KMS-11 (cell line): ENCODE data around the gene CLTB.
"Not testable (repeated sequence)": the region's sequence is repeated elsewhere in the genome, so short reads cannot be mapped to it uniquely, and the experiment has no call there.

Source experiments
- H2AFZ ChIP-seq: fragments of 200-600 bp; sonication (generic); 2 replicates; pipeline ENCODE4 v1.6.1; 2016; ENCODE audit warnings: antibody characterized with exemption, mixed run types, low read depth
- H3K27ac ChIP-seq: fragments of 200-600 bp; sonication (generic); 2 replicates; pipeline ENCODE4 v1.6.1; 2016; ENCODE audit warnings: mild to moderate bottlenecking, mixed run types
- H3K27me3 ChIP-seq: fragments of 200-600 bp; sonication (generic); 2 replicates; pipeline ENCODE4 v1.6.1; 2017; ENCODE audit warnings: mild to moderate bottlenecking, low read depth, mixed run types, moderate library complexity; ENCODE audit not compliant: insufficient read depth
- H3K36me3 ChIP-seq: fragments of 200-600 bp; sonication (generic); 2 replicates; pipeline ENCODE4 v1.6.1; 2017; ENCODE audit warnings: mild to moderate bottlenecking, mixed run types; ENCODE audit not compliant: insufficient read depth
- H3K4me1 ChIP-seq: fragments of 200-600 bp; sonication (generic); 2 replicates; pipeline ENCODE4 v1.6.1; 2016; ENCODE audit warnings: mild to moderate bottlenecking, low read depth, mixed run types; ENCODE audit not compliant: poor library complexity, severe bottlenecking
- H3K4me2 ChIP-seq: fragments of 200-600 bp; sonication (generic); 2 replicates; pipeline ENCODE4 v1.7.0; 2016; ENCODE audit warnings: mild to moderate bottlenecking, mixed run types
- H3K4me3 ChIP-seq: fragments of 200-600 bp; sonication (generic); IDR thresholded peaks from 2 replicates; pipeline ENCODE4 v1.6.1; 2017; ENCODE audit warnings: low read depth, low read length, mixed read lengths; ENCODE audit not compliant: insufficient read depth
- H3K79me2 ChIP-seq: fragments of 200-600 bp; sonication (generic); 2 replicates; pipeline ENCODE4 v1.6.1; 2016; ENCODE audit warnings: low read depth, mixed run types; ENCODE audit not compliant: insufficient read depth
- H3K9ac ChIP-seq: fragments of 200-600 bp; sonication (generic); 2 replicates; pipeline ENCODE4 v1.6.1; 2016; ENCODE audit warnings: mild to moderate bottlenecking, mixed run types
- H4K20me1 ChIP-seq: fragments of 200-600 bp; sonication (generic); 2 replicates; pipeline ENCODE4 v1.6.1; 2016; ENCODE audit warnings: mild to moderate bottlenecking, mixed run types; ENCODE audit not compliant: insufficient read depth
- CTCF ChIP-seq: fragments of 200-600 bp; sonication (generic); conservative IDR thresholded peaks from 2 replicates; pipeline ENCODE4 v1.6.1; 2017; ENCODE audit warnings: low read depth, mild to moderate bottlenecking, antibody characterized with exemption, low read length, moderate library complexity, mixed read lengths

CLTB gene

GRCh38 chr5:176446884-176447590, 30.7 kb upstream of the CLTB start:
- H3K4me2 ChIP-seq = peak overlapping the region; percentile 76
- H3K36me3 ChIP-seq = no peaks in the 10 kb centered on the region
- H3K4me1 ChIP-seq = peaks cover 13% of the 10 kb centered on the region
- peaks cover 28% of the 10 kb centered on the region for H3K79me2 ChIP-seq
- no peaks in the 10 kb centered on the region for H3K27me3 ChIP-seq
- no peak overlapping the region for H3K4me3 ChIP-seq
- peak overlapping the region; percentile 68 for H3K27ac ChIP-seq
- no peaks in the 10 kb centered on the region for H4K20me1 ChIP-seq
- no peak for TF ChIP-seq CTCF
- H3K9ac ChIP-seq = peak overlapping the region; percentile 84; the same call in 1 of the 2 replicates
- peak overlapping the region; percentile 89 for H2AFZ ChIP-seq

GRCh38 chr5:176446028-176446665, 29.8 kb upstream of the CLTB start:
- Histone ChIP-seq H3K36me3 (no peaks in the 10 kb centered on the region), H3K79me2 (peaks cover 28% of the 10 kb centered on the region), H4K20me1 (no peaks in the 10 kb centered on the region), H3K9ac (no peak overlapping the region), H3K27me3 (no peaks in the 10 kb centered on the region), H3K4me3 (no peak overlapping the region), H3K4me1 (peaks cover 13% of the 10 kb centered on the region), H3K4me2 (no peak overlapping the region), H2AFZ (no peak overlapping the region), H3K27ac (no peak overlapping the region)
- TF ChIP-seq CTCF = no peak

GRCh38 chr5:176444742-176445141, 28.4 kb upstream of the CLTB start:
- H3K36me3 ChIP-seq = no peaks in the 10 kb centered on the region
- H3K4me1 ChIP-seq = peaks cover 11% of the 10 kb centered on the region
- no peak overlapping the region for H3K27ac ChIP-seq
- H3K27me3 ChIP-seq = no peaks in the 10 kb centered on the region
- no peaks in the 10 kb centered on the region for H4K20me1 ChIP-seq
- H2AFZ ChIP-seq = no peak overlapping the region
- H3K4me3 ChIP-seq = no peak overlapping the region
- TF ChIP-seq CTCF = no peak
- H3K9ac ChIP-seq = no peak overlapping the region
- H3K79me2 ChIP-seq = peaks cover 16% of the 10 kb centered on the region
- no peak overlapping the region for H3K4me2 ChIP-seq

GRCh38 chr5:176442911-176443310, 26.6 kb upstream of the CLTB start:
- H3K27ac ChIP-seq, H3K27me3 ChIP-seq, H4K20me1 ChIP-seq, H2AFZ ChIP-seq, H3K9ac ChIP-seq, H3K36me3 ChIP-seq, H3K4me1 ChIP-seq, H3K4me2 ChIP-seq, H3K79me2 ChIP-seq, H3K4me3 ChIP-seq: not testable (repeated sequence)

GRCh38 chr5:176441921-176442323, 25.6 kb upstream of the CLTB start:
- H3K79me2 ChIP-seq = no peaks in the 10 kb centered on the region
- peaks cover 8% of the 10 kb centered on the region for H3K4me1 ChIP-seq
- no peak overlapping the region for H3K9ac ChIP-seq
- H3K4me3 ChIP-seq = no peak overlapping the region
- H4K20me1 ChIP-seq = no peaks in the 10 kb centered on the region
- TF ChIP-seq CTCF = no peak
- H3K27ac ChIP-seq = no peak overlapping the region
- H2AFZ ChIP-seq = no peak overlapping the region
- H3K27me3 ChIP-seq = no peaks in the 10 kb centered on the region
- no peaks in the 10 kb centered on the region for H3K36me3 ChIP-seq
- no peak overlapping the region for H3K4me2 ChIP-seq
